GM19025 (cell line): ENCODE measurements around the gene AGRN.
"Not testable (repeated sequence)": the region's sequence is repeated elsewhere in the genome, so short reads cannot be mapped to it uniquely, and the experiment has no call there.

Experiments used
- ATAC-seq: cut with Tn5 transposase; IDR thresholded peaks from one replicate; pipeline ENCODE4 v1.9.1; 2021; ENCODE audit warnings: mild to moderate bottlenecking, low read depth, moderate library complexity; ENCODE audit not compliant: unreplicated experiment

Gene AGRN

DNA sequence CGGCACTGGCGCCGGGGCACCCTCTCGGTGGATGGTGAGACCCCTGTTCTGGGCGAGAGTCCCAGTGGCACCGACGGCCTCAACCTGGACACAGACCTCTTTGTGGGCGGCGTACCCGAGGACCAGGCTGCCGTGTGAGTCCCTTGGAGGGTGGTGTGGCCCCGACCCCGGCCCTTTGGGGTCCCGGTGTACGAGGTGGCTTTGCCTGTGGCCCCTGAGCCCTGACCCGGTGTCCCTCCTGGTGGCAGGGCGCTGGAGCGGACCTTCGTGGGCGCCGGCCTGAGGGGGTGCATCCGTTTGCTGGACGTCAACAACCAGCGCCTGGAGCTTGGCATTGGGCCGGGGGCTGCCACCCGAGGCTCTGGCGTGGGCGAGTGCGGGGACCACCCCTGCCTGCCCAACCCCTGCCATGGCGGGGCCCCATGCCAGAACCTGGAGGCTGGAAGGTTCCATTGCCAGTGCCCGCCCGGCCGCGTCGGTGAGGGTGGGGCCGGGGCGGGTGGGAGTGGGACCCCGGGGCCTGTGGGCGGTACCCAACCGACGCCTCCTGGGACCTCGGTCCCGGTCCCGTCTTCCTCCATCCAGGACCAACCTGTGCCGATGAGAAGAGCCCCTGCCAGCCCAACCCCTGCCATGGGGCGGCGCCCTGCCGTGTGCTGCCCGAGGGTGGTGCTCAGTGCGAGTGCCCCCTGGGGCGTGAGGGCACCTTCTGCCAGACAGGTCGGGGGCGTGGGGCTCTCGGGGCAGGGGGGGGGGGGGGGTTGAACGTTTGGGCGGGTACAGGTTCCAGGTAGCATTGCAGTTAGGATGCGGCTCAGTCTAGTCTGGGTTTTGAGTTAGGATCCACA lies 29.6 kb downstream of the AGRN start:
- ATAC-seq = no peak

DNA sequence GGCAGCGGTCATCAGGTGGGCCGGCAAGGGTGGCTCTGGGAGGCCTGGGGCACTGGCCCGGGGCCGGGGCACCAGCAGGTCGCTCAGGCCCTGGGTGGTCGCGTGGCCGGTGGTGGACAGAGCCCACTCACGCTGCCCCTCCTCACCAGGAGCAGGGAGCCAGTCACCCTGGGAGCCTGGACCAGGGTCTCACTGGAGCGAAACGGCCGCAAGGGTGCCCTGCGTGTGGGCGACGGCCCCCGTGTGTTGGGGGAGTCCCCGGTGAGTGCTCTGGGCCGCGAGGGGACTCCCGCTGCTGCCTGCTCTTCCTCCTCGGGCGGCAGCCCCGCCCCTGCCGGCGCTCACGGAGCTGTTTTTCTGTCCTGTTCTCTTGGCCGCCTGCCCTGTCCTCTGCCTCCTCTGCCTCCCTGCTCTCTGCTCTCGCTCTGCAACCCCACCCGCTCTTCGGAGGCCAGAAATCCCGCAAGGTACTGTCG lies 30.7 kb downstream of the AGRN start:
- ATAC-seq = no peak

GRCh38 chr1:1051127-1051810 lies 31.3 kb downstream of the AGRN start:
- ATAC-seq = no peak

- no peak for ATAC-seq
Observed at GRCh38 chr1:1052003-1052840, 32.3 kb downstream of the AGRN start.

GRCh38 chr1:1053022-1053421 lies 33.1 kb downstream of the AGRN start:
- ATAC-seq = no peak

DNA sequence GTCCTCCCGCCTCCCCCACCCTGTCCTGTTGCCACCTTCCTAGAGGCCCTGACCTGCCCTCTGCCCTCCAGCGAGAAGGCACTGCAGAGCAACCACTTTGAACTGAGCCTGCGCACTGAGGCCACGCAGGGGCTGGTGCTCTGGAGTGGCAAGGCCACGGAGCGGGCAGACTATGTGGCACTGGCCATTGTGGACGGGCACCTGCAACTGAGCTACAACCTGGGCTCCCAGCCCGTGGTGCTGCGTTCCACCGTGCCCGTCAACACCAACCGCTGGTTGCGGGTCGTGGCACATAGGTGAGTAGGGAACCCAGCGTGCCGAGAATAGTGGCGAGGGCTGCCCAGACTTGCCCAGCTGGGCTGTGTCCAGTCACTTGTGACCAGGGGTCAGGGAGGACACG lies 33.8 kb downstream of the AGRN start:
- ATAC-seq = no peak

GRCh38 chr1:1054099-1054700 lies 34.3 kb downstream of the AGRN start:
- no peak for ATAC-seq

GRCh38 chr1:1054971-1055370 lies 35.1 kb downstream of the AGRN start:
- no peak for ATAC-seq

DNA sequence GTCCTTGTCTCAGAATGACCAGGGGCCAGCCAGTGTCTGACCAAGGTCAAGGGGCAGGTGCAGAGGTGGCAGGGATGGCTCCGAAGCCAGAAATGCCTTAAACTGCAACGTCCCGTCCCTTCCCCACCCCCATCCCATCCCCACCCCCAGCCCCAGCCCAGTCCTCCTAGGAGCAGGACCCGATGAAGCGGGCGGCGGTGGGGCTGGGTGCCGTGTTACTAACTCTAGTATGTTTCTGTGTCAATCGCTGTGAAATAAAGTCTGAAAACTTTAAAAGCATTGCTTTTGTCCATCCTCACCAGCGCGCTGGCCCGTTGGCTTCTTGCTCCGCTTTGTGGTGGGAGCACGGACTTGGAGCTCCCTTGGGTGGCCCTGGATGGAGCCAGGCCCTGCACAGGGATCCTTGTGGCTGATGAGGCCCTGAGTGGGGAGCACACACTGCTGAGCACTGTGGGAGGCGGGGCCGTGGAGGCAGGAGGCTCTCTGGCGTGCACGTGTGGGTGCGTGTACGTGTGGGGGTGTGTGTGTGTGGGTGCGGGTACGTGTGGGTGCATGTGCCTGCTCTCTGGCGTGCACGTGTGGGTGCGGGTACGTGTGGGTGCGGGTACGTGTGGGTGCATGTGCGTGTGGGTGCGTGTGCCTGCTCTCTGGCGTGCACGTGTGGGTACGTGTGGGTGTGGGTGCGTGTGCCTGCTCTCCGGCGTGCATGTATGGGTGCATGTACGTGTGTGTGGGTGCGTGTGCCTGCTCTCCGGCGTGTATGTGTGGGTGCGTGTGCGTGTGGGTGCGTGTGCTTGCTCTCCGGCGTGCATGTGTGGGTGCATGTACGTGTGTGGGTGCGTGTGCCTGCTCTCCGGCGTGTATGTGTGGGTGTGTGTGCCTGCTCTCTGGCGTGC lies 36.2 kb downstream of the AGRN start:
- ATAC-seq = no peak

GRCh38 chr1:1057769-1058087 lies 37.8 kb downstream of the AGRN start:
- ATAC-seq = not testable (repeated sequence)

GRCh38 chr1:1058088-1058905 lies 38.4 kb downstream of the AGRN start:
- ATAC-seq = no peak

DNA sequence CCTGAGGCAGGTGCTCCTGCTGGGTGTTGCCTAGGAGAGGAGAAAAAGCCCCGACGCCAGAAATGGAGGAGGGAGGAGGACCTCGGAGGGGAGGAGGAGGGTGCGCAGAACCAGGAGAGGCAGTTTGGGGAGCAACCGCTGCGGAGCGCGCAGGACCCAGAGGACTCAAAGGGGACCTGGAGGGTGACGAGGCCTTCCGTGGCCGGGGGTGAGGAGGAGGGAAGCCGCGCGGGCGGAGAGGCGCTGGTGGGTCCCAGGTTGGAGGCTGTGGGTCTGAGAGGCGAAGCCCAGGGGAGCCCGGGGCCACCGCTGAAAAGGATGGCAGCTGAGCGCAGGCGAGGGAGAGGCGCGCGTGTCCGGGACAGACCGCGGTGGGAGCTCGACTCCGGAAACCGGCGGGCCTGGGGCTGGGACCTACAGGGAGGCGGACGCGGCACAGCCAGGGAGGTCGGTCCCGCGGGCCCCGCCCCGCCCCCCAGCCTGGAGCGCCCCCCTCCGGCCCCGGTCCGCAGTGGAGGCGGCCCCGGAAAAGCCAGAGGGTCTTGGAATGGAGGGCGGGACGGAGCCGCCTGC lies 39.1 kb downstream of the AGRN start:
- peak; percentile 30 for ATAC-seq

DNA sequence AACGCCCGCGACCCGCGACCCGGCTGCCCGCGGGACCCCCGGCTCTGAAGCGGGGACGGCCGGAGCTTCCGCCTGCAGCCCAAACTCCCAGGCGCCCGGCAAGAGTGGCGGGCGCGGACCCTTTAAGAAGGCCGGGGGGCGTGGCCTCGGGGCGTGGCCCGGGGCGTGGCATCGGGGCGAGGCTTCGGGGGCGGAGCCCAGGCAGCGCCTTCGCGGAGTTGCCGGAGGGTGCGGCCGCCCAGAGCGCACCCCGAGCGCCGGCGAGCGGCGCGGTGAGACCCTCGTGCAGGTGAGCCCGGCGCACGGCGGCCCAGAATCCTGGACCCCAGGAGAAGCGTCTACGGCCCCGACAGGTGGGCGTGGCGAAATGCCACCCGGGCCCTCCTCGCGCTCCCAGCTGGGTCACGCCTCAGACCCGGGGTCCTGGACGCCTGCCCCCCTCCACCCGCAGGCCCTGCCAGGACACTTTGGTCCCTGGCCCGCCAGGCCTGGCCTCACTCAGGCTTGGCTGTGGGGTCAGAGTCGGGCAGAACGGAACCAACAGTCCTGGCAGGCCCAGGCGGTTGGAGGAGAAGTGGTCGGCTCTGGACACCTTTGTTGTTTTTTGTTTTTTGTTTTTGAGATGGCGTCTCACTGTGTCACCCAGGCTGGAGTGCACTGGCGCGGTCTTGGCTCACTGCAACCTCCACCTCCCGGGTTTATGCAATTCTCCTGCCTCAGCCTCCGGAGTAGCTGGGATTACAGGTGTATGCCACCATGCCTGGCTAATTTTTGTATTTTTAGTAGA lies 39.8 kb downstream of the AGRN start:
- ATAC-seq = peak; percentile 62

- no peak for ATAC-seq
Observed at GRCh38 chr1:1060281-1061000, 40.5 kb downstream of the AGRN start.

GRCh38 chr1:1061682-1062345 lies 41.9 kb downstream of the AGRN start:
- no peak for ATAC-seq

DNA sequence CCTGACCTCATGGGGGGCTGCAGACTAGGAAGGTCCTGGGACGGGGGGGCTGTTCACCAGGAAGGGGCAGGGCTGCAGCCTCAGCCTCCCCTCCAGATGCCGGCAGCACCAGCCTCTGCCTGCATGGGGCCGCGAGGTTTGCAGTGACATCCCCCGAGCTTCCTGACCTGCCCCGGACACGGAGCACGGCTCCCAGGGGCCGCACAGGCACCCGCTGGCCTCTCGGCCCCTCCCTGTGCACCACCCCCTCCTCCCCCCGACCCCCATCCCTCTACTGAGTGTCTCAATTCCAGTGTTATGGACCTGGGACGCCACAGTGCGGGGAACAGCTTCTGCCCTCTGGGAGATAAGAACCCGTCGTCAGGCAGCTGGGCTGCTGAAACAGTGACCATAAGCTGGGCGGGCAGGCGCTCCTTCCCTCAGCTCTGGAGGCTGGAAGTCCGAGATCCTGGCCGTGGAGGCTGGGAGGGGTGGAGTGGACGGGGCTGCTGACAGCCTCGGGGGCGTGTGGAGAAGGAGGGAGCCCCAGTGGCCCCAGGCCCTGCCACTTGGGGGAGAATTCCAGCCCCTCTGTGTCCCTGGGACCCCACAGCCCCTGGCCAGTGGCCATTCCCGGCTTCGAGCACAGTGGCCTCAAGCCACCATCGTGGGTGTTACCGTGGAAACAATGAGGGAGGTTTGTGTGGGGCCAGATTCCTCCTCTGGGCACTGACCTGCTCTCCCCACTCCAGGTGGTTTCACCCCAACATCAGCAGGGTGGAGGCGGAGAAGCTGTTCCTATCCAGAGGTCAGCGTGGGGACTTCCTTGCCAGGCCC lies 42.6 kb downstream of the AGRN start:
- no peak for ATAC-seq
